ENCODE results near the gene FLAD1. TPM values are rescaled to one million over a fixed set of nuclear protein-coding genes. Genes with fewer than 3 reads are reported as not detected.
A peak's percentile ranks its signal among the peaks of the same experiment; 100 is the strongest.

FLAD1 gene
- total RNA-seq, 1 experiment from 2014 or later: 37.9 TPM

GRCh38 chr1:155014709-155015508, 31.8 kb downstream of the FLAD1 start:
- no peak for DNase-seq (ENCODE audit: low spot score)

GRCh38 chr1:155015527-155016230, 32.5 kb downstream of the FLAD1 start:
- DNase-seq (ENCODE audit: low spot score): no peak

- DNase-seq (ENCODE audit: low spot score): no peak
Observed at GRCh38 chr1:155016231-155016831, 33.2 kb downstream of the FLAD1 start.

- peak; percentile 92 for DNase-seq (ENCODE audit: low spot score)
Observed at GRCh38 chr1:155017041-155017945, 34.1 kb downstream of the FLAD1 start.

- no peak for DNase-seq (ENCODE audit: low spot score)
Observed at GRCh38 chr1:155017946-155018316, 34.8 kb downstream of the FLAD1 start.

GRCh38 chr1:155018617-155019348, 35.6 kb downstream of the FLAD1 start:
- no peak for DNase-seq (ENCODE audit: low spot score)

- DNase-seq (ENCODE audit: low spot score): no peak
Observed at GRCh38 chr1:155019377-155020245, 36.5 kb downstream of the FLAD1 start.

- no peak for DNase-seq (ENCODE audit: low spot score)
Observed at GRCh38 chr1:155022136-155022926, 39.2 kb downstream of the FLAD1 start.

- no peak for DNase-seq (ENCODE audit: low spot score)
Observed at GRCh38 chr1:155022927-155023236, 39.7 kb downstream of the FLAD1 start.

- DNase-seq (ENCODE audit: low spot score): no peak
Observed at GRCh38 chr1:155023627-155024026, 40.5 kb downstream of the FLAD1 start.

GRCh38 chr1:155024315-155024714, 41.2 kb downstream of the FLAD1 start:
- DNase-seq (ENCODE audit: low spot score): no peak

- DNase-seq (ENCODE audit: low spot score): no peak
Observed at GRCh38 chr1:155026154-155026553, 43.0 kb downstream of the FLAD1 start.

- DNase-seq (ENCODE audit: low spot score): no peak
Observed at GRCh38 chr1:155026588-155026987, 43.4 kb downstream of the FLAD1 start.

GRCh38 chr1:155029513-155030242, 46.5 kb downstream of the FLAD1 start:
- DNase-seq (ENCODE audit: low spot score): no peak

GRCh38 chr1:155030243-155030795, 47.2 kb downstream of the FLAD1 start:
- DNase-seq (ENCODE audit: low spot score): no peak

GRCh38 chr1:155030899-155031298, 47.8 kb downstream of the FLAD1 start:
- no peak for DNase-seq (ENCODE audit: low spot score)

GRCh38 chr1:155032886-155033285, 49.7 kb downstream of the FLAD1 start:
- DNase-seq (ENCODE audit: low spot score): no peak

GRCh38 chr1:155033524-155033923, 50.4 kb downstream of the FLAD1 start, which contains the start of the genes DCST1 and DCST2:
Gene DCST1 (plus strand): TSS chr1:155033824. CDS start chr1:155034037, 213 bp downstream.
Gene DCST2 (minus strand): TSS chr1:155033781. CDS start chr1:155033701, 80 bp downstream.
- DNase-seq (ENCODE audit: low spot score): no peak
